HG03457 (cell line): ENCODE results near the gene TMCO4.
"Not testable (repeated sequence)": the region's sequence is repeated elsewhere in the genome, so short reads cannot be mapped to it uniquely, and the experiment has no call there.

ENCODE experiments used
- ATAC-seq: cut with Tn5 transposase; IDR thresholded peaks from one replicate; pipeline ENCODE4 v1.9.1; 2021; ENCODE audit warnings: moderate number of reproducible peaks; ENCODE audit not compliant: unreplicated experiment

The TMCO4 gene

GRCh38 chr1:19643602-19644394, 155.9 kb downstream of the TMCO4 start, which contains the start of gene NBL1:
Gene NBL1, plus strand, starts transcription at chr1:19644311. Its CDS starts 10,720 bp downstream, at chr1:19655031.
- no peak for ATAC-seq

GRCh38 chr1:19643121-19643520, 156.6 kb downstream of the TMCO4 start:
- ATAC-seq = no peak

DNA sequence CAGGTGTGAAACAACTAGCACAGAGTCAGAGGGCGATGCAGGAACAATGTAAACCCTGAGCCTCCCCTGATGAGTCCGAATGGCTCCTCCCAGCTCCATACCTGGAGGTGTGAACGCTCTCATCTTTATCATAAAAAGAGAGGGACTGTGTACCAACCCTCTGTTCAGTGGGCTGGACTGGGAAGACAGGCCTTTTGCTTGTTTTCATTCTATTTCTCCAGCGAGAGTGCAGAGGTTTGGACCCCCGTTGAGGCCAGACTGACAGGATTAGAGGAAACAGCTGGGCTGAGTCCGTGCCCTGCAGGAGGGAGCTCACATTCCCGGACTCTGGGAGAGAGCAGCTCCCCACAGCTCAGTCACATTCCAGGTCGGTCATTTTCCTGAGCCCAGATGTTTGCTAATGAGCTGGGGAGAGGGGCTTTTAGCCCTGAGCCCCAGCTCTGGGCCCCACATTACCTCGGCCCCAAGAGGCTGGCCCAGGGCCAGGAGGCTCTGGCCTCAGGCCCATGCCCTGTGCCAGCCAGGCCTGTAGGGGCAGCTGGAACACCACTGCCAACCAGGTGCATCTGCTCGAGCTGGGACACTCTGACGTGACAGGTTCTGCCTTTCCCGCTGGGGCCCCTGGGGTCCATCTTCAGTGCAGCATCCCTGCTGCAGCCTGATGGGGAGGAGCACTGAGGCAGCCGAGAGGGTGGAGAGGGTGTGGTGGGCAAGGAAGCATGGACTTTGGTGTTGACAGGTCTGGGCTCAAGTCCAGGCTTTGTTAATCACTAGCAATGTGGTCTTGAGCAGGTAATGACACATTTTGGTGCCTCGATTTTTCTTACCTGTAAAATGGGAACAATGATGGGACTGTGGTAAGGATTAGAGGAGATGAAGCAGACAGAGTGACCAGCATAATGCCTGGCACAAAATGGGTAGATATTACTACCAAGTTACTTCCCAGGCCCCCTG, 159.1 kb downstream of the TMCO4 start:
- ATAC-seq = no peak

- no peak for ATAC-seq
Observed at GRCh38 chr1:19639999-19640362, 159.7 kb downstream of the TMCO4 start.

- not testable (repeated sequence) for ATAC-seq
Observed at GRCh38 chr1:19639228-19639627, 160.5 kb downstream of the TMCO4 start.

- ATAC-seq = no peak
Observed at GRCh38 chr1:19637606-19638005, 162.1 kb downstream of the TMCO4 start.

GRCh38 chr1:19636749-19637148, 163.0 kb downstream of the TMCO4 start:
- ATAC-seq = not testable (repeated sequence)

- ATAC-seq = no peak
Observed at GRCh38 chr1:19636065-19636464, 163.7 kb downstream of the TMCO4 start.

- ATAC-seq = no peak
Observed at GRCh38 chr1:19635646-19636045, 164.1 kb downstream of the TMCO4 start.

DNA sequence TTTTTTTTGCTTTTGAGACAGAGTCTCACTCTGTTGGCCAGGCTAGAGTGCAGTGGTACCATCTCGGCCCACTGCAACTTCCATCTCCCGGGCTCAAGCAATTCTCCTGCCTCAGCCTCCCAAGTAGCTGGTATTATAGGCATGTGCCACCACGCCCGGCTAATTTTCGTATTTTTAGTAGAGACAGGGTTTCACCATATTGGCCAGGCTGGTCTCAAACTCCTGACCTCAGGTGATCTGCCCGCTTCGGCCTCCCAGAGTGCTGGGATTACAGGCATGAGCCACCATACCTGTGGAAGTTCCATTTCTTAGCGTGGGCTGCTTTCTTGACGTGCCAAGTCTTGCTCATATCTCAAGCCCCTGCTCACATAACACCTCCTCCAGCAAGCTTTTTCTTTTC, 164.7 kb downstream of the TMCO4 start:
- not testable (repeated sequence) for ATAC-seq

DNA sequence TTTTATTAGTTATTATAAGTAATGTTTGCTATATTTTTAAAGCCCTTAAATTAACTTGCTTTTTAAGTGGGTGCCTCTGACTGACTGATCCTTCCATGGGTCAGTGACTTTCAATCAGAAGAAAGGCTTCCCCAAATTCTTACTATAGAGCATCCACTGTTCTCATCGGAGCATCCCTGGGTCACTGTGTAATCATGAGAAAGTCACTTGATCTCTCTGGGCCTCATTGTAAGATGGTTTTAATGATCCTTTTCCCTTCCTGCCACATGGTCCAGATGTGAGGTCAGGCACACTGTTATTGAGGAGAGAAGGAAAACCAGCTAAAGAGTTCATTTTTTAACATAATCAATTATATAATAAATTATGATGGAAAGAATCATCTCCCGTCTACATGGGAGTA, 166.6 kb downstream of the TMCO4 start:
- ATAC-seq = no peak
